ENCODE data around the gene MGAT5.

MGAT5 gene

DNA sequence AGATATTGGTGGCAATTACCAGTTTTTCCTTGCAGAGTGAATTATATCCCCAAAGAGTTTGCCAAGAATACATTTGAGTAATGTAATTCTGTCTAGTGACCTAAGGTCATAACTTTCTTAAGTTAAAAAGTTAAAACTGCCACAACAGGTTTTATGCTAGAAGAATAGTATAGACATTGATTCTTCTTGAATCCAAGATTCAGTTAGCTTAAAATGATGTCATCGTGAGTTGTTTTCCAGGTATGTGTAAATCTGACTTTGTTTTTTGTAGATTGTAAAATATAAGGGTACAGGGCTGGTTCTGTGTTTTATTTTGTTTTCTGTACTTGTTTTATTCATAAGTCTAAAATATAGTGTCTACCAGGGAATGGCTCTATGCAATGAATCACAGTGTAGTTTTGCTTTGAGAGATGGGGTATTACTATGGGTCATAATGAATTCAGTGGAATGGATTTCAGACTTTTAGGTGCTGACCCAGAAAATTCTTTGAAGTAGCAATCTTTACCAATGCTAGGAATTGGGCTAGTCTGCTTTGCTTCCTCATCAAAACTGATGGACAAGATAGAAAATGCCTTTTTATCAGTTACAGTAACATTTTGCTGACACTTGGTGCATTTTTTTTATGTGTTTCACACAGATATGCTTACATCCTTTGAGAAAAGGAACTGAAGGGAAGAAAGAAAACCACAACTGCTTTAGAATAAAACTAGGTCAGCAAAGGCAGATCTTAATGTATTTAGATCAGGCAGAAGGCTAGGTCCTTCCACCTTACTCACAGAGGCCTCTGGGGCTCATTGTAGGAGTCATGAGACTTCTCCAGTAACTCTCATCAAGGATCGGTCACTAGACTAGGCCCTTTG is 20.8 kb upstream of the MGAT5 start:
- Histone ChIP-seq H2BK12ac (ENCODE audit: low read length) (no peak overlapping the region), H4K8ac (ENCODE audit: low read depth, low read length) (no peak overlapping the region), H3K23ac (ENCODE audit: low read depth, low read length, poor library complexity) (no peak overlapping the region), H3K27me3 (ENCODE audit: control insufficient read depth in 3 of 3, insufficient read depth in 3 of 3, low read depth in 1 of 3, low read length in 3 of 3) (no peaks in the 10 kb centered on the region), H2BK120ac (ENCODE audit: low read depth, low read length) (no peak overlapping the region), H3K4me2 (ENCODE audit: insufficient read depth, low read length, poor library complexity, severe bottlenecking) (no peak overlapping the region), H3K79me1 (ENCODE audit: low read depth, low read length) (no peaks in the 10 kb centered on the region), H2AFZ (ENCODE audit: low read length) (no peak overlapping the region), H2AK5ac (ENCODE audit: low read depth, low read length) (no peak overlapping the region), H3K4me3 (ENCODE audit: low read length in 2 of 2) (no peak overlapping the region), H2BK5ac (ENCODE audit: low read length) (no peak overlapping the region), H3K18ac (ENCODE audit: low read length) (no peak overlapping the region), H3K27ac (replicated peaks; ENCODE audit: low read length) (no peak overlapping the region), H3K36me3 (replicated peaks in 1 of 2; ENCODE audit: control insufficient read depth in 2 of 2, insufficient read depth in 2 of 2, low read length in 2 of 2) (no peaks in the 10 kb centered on the region), H3K9ac (ENCODE audit: low read depth, low read length, poor library complexity) (no peak overlapping the region), H3K4ac (ENCODE audit: low read length) (no peak overlapping the region), H2BK15ac (ENCODE audit: low read length) (no peak overlapping the region), H3K9me3 (replicated peaks in 1 of 2; ENCODE audit: control insufficient read depth in 2 of 2, insufficient read depth in 1 of 2, low read depth in 1 of 2, low read length in 2 of 2) (peaks cover 4 to 18% of the 10 kb centered on the region in 2 donors), H4K91ac (ENCODE audit: low read depth, low read length, poor library complexity) (no peak overlapping the region), H3K4me1 (ENCODE audit: control insufficient read depth in 2 of 2, insufficient read depth in 1 of 2, low read depth in 1 of 2, low read length in 2 of 2) (no peaks in the 10 kb centered on the region), H3K14ac (ENCODE audit: low read length) (no peak overlapping the region)
- no CpG with 5 or more reads among the region's 2 CpGs for WGBS, 2 donors (ENCODE audit: extremely low coverage in 2 of 2, insufficient read length in 2 of 2, insufficient replicate concordance in 1 of 2)
- no peak for DNase-seq (ENCODE audit: low spot score)

DNA sequence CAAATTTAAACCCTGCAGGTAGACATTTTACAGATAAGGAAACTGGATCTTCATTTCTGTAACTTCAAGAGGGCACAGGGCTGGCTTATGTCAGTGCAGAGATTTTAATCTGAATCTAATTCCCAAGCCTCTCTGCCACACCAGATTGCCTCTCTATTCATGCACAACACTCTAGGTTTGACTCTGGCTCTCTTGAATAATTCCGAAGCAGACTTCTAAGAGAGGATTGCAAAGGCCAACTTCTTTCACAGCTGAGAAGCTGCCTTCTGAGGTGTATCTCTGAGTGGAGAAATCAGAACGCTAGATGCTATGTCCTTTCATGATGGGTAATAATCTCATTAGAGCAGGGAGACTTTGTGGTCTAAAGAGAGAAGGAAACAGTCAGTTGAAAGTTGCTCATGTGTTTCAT is 20.1 kb upstream of the MGAT5 start:
- Histone ChIP-seq H3K18ac (ENCODE audit: low read length) (no peak overlapping the region), H2AK5ac (ENCODE audit: low read depth, low read length) (no peak overlapping the region), H3K27me3 (ENCODE audit: control insufficient read depth in 3 of 3, insufficient read depth in 3 of 3, low read depth in 1 of 3, low read length in 3 of 3) (no peaks in the 10 kb centered on the region), H3K23ac (ENCODE audit: low read depth, low read length, poor library complexity) (no peak overlapping the region), H3K36me3 (replicated peaks in 1 of 2; ENCODE audit: control insufficient read depth in 2 of 2, insufficient read depth in 2 of 2, low read length in 2 of 2) (no peaks in the 10 kb centered on the region), H4K91ac (ENCODE audit: low read depth, low read length, poor library complexity) (no peak overlapping the region), H2BK120ac (ENCODE audit: low read depth, low read length) (no peak overlapping the region), H3K9ac (ENCODE audit: low read depth, low read length, poor library complexity) (no peak overlapping the region), H2AFZ (ENCODE audit: low read length) (no peak overlapping the region), H2BK5ac (ENCODE audit: low read length) (no peak overlapping the region), H4K8ac (ENCODE audit: low read depth, low read length) (no peak overlapping the region), H3K79me1 (ENCODE audit: low read depth, low read length) (no peaks in the 10 kb centered on the region), H2BK12ac (ENCODE audit: low read length) (no peak overlapping the region), H3K4ac (ENCODE audit: low read length) (no peak overlapping the region), H3K4me2 (ENCODE audit: insufficient read depth, low read length, poor library complexity, severe bottlenecking) (no peak overlapping the region), H3K4me3 (ENCODE audit: low read length in 2 of 2) (no peak overlapping the region), H3K27ac (replicated peaks; ENCODE audit: low read length) (no peak overlapping the region), H3K4me1 (ENCODE audit: control insufficient read depth in 2 of 2, insufficient read depth in 1 of 2, low read depth in 1 of 2, low read length in 2 of 2) (no peaks in the 10 kb centered on the region), H2BK15ac (ENCODE audit: low read length) (no peak overlapping the region), H3K9me3 (replicated peaks in 1 of 2; ENCODE audit: control insufficient read depth in 2 of 2, insufficient read depth in 1 of 2, low read depth in 1 of 2, low read length in 2 of 2) (peaks cover under 1 to 12% of the 10 kb centered on the region in 2 donors), H3K14ac (ENCODE audit: low read length) (no peak overlapping the region)
- no peak for DNase-seq (ENCODE audit: low spot score)
- WGBS, 2 donors (ENCODE audit: extremely low coverage in 2 of 2, insufficient read length in 2 of 2, insufficient replicate concordance in 1 of 2): no CpG with 5 or more reads among the region's 2 CpGs

DNA sequence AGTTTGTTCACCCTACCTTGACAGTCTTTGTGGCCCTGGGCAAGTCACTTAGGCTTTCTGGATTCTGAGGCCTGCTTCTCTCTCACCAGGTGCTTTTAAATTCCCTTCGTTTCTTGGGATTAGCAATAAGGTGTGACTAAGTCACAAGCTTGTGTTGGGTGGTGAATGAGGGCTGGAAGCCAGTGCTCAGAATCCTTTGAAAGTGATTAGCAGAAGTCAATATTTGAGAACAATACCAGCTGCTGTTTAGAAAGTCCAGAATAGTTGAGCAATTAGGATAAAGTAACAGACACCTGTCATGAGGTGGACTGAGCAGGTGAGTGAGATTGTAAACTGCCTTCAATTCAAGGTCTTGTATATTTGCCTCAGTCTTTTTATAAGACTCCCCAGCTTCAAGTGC is 19.3 kb upstream of the MGAT5 start:
- no peaks in the 10 kb centered on the region for H3K27me3 ChIP-seq (ENCODE audit: control insufficient read depth in 3 of 3, insufficient read depth in 3 of 3, low read depth in 1 of 3, low read length in 3 of 3)
- no peaks in the 10 kb centered on the region for H3K36me3 ChIP-seq (replicated peaks in 1 of 2; ENCODE audit: control insufficient read depth in 2 of 2, insufficient read depth in 2 of 2, low read length in 2 of 2)
- H2BK5ac ChIP-seq (ENCODE audit: low read length): no peak overlapping the region

DNA sequence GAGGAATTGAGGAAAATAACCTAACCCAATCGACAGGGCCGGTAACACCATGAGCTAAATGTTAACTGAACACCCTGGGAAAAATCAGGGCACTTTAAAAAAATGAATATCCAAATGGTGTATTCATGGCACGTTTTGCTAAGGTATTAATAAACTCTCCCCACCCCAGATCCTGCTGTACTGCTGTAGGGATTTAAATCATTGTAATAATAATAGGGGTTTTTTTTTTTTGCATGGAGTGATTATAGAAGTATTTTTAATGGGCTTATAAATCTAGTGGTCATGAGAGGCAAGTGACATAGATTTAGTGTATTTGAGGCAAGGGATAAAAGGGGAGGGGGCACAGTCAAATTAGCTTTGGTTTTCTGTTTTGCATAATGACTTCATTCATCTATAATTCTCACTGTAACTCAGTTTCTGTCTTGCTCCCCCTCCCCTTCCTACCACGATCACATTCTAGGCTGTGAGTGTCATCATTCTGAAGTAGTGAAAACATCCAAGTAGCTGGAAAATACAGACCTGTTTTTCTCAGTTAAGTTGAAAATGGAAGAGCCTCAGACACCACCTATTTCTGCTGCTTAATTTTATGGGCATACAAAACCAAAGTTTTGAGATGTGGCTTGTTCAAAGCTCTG is 18.2 kb upstream of the MGAT5 start:
- Histone ChIP-seq H3K23ac (ENCODE audit: low read depth, low read length, poor library complexity) (no peak overlapping the region), H3K79me1 (ENCODE audit: low read depth, low read length) (no peaks in the 10 kb centered on the region), H3K9ac (ENCODE audit: low read depth, low read length, poor library complexity) (no peak overlapping the region), H3K4me1 (ENCODE audit: control insufficient read depth in 2 of 2, insufficient read depth in 1 of 2, low read depth in 1 of 2, low read length in 2 of 2) (no peaks in the 10 kb centered on the region), H3K27me3 (ENCODE audit: control insufficient read depth in 3 of 3, insufficient read depth in 3 of 3, low read depth in 1 of 3, low read length in 3 of 3) (no peaks in the 10 kb centered on the region), H3K4ac (ENCODE audit: low read length) (no peak overlapping the region), H2BK15ac (ENCODE audit: low read length) (no peak overlapping the region), H2AK5ac (ENCODE audit: low read depth, low read length) (no peak overlapping the region), H2AFZ (ENCODE audit: low read length) (no peak overlapping the region), H3K27ac (replicated peaks; ENCODE audit: low read length) (no peak overlapping the region), H3K4me2 (ENCODE audit: insufficient read depth, low read length, poor library complexity, severe bottlenecking) (no peak overlapping the region), H3K14ac (ENCODE audit: low read length) (no peak overlapping the region), H3K4me3 (ENCODE audit: low read length in 2 of 2) (no peak overlapping the region), H3K9me3 (replicated peaks in 1 of 2; ENCODE audit: control insufficient read depth in 2 of 2, insufficient read depth in 1 of 2, low read depth in 1 of 2, low read length in 2 of 2) (no peaks in the 10 kb centered on the region), H2BK5ac (ENCODE audit: low read length) (no peak overlapping the region), H2BK120ac (ENCODE audit: low read depth, low read length) (no peak overlapping the region), H3K18ac (ENCODE audit: low read length) (no peak overlapping the region), H4K8ac (ENCODE audit: low read depth, low read length) (no peak overlapping the region), H4K91ac (ENCODE audit: low read depth, low read length, poor library complexity) (no peak overlapping the region), H3K36me3 (replicated peaks in 1 of 2; ENCODE audit: control insufficient read depth in 2 of 2, insufficient read depth in 2 of 2, low read length in 2 of 2) (no peaks in the 10 kb centered on the region), H2BK12ac (ENCODE audit: low read length) (no peak overlapping the region)
- WGBS, 2 donors (ENCODE audit: extremely low coverage in 2 of 2, insufficient read length in 2 of 2, insufficient replicate concordance in 1 of 2): no CpG with 5 or more reads among the region's 4 CpGs
- DNase-seq (ENCODE audit: low spot score): no peak

More for the DNA sequence above, 19.3 kb upstream of the MGAT5 start:
- Histone ChIP-seq H4K8ac (ENCODE audit: low read depth, low read length) (no peak overlapping the region), H3K4ac (ENCODE audit: low read length) (no peak overlapping the region), H2BK120ac (ENCODE audit: low read depth, low read length) (no peak overlapping the region), H3K27ac (replicated peaks; ENCODE audit: low read length) (no peak overlapping the region), H3K79me1 (ENCODE audit: low read depth, low read length) (no peaks in the 10 kb centered on the region), H3K23ac (ENCODE audit: low read depth, low read length, poor library complexity) (no peak overlapping the region), H2BK15ac (ENCODE audit: low read length) (no peak overlapping the region), H4K91ac (ENCODE audit: low read depth, low read length, poor library complexity) (no peak overlapping the region), H2BK12ac (ENCODE audit: low read length) (no peak overlapping the region), H3K14ac (ENCODE audit: low read length) (no peak overlapping the region), H3K4me2 (ENCODE audit: insufficient read depth, low read length, poor library complexity, severe bottlenecking) (no peak overlapping the region), H3K18ac (ENCODE audit: low read length) (no peak overlapping the region), H2AK5ac (ENCODE audit: low read depth, low read length) (no peak overlapping the region), H3K4me1 (ENCODE audit: control insufficient read depth in 2 of 2, insufficient read depth in 1 of 2, low read depth in 1 of 2, low read length in 2 of 2) (no peaks in the 10 kb centered on the region), H3K4me3 (ENCODE audit: low read length in 2 of 2) (no peak overlapping the region), H2AFZ (ENCODE audit: low read length) (no peak overlapping the region), H3K9ac (ENCODE audit: low read depth, low read length, poor library complexity) (no peak overlapping the region), H3K9me3 (replicated peaks in 1 of 2; ENCODE audit: control insufficient read depth in 2 of 2, insufficient read depth in 1 of 2, low read depth in 1 of 2, low read length in 2 of 2) (peaks cover 0 to 10% of the 10 kb centered on the region in 2 donors)
- no peak for DNase-seq (ENCODE audit: low spot score)
- WGBS, 2 donors (ENCODE audit: extremely low coverage in 2 of 2, insufficient read length in 2 of 2, insufficient replicate concordance in 1 of 2): no CpG with 5 or more reads among the region's 1 CpG
